ENCODE data around the gene ZC3H18. TPM values are rescaled to one million over a fixed set of nuclear protein-coding genes. Genes with fewer than 3 reads are reported as not detected.
A peak's percentile ranks its signal among the peaks of the same experiment; 100 is the strongest.

ZC3H18 gene
- total and polyA plus RNA-seq, 2 experiments from 2014 or later = 16.8 to 37.1 TPM

DNA sequence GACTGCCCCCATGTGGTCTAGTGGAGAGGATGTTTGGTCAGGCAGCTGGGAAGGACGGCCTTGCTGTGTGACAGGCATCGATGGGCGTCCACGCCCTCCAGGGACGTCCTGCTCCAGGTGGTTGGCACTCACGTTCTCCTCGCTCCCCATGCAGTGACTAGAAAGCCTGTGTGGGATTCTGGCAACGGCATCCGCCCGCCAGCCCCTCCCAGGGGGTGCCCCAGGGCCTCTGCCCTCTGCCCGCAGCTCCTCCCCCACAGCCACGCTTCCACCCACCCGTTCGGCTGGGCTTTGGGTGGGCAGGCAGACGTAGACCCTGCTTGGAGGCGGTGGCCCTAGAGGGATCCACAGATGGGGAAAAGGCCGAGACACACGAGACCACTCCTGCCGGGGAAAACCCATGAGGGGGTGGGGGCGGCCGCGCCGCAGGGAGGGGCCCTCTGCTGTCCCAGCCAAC is 63.5 kb downstream of the ZC3H18 start:
- Histone ChIP-seq H3K9me2 (replicated peaks; ENCODE audit: insufficient read depth) (no peaks in the 10 kb centered on the region), H3K27me3 (peaks cover 5% of the 10 kb centered on the region), H3K9me3 (ENCODE audit: low read depth) (no peaks in the 10 kb centered on the region), H3K36me3 (replicated peaks; ENCODE audit: insufficient read depth, low read depth) (no peaks in the 10 kb centered on the region), H3K4me2 (peak overlapping the region; percentile 97), H3K4me3 (no peak overlapping the region), H4K20me1 (ENCODE audit: insufficient read depth, poor library complexity, severe bottlenecking) (peaks cover 5% of the 10 kb centered on the region), H3K27ac (no peak overlapping the region), H3K4me1 (ENCODE audit: insufficient read depth) (peaks cover 9% of the 10 kb centered on the region), H3K79me2 (no peaks in the 10 kb centered on the region), H2AFZ (no peak overlapping the region)
- DNase-seq (ENCODE audit: low spot score) = peak; percentile 69
- WGBS (ENCODE audit: low lambda C conversion rate, missing lambda C conversion rate) = 50% methylated on average over 18 of the region's 23 CpGs
- no peak for TF ChIP-seq EZH2phosphoT487 (IDR thresholded peaks at IDR 0.05; ENCODE audit: low read depth, severe bottlenecking, unreplicated experiment)
- TF ChIP-seq, protein P1, sequence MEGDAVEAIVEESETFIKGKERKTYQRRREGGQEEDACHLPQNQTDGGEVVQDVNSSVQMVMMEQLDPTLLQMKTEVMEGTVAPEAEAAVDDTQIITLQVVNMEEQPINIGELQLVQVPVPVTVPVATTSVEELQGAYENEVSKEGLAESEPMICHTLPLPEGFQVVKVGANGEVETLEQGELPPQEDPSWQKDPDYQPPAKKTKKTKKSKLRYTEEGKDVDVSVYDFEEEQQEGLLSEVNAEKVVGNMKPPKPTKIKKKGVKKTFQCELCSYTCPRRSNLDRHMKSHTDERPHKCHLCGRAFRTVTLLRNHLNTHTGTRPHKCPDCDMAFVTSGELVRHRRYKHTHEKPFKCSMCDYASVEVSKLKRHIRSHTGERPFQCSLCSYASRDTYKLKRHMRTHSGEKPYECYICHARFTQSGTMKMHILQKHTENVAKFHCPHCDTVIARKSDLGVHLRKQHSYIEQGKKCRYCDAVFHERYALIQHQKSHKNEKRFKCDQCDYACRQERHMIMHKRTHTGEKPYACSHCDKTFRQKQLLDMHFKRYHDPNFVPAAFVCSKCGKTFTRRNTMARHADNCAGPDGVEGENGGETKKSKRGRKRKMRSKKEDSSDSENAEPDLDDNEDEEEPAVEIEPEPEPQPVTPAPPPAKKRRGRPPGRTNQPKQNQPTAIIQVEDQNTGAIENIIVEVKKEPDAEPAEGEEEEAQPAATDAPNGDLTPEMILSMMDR (IDR thresholded peaks at IDR 0.05; ENCODE audit: poor library complexity) = peak; percentile 35

DNA sequence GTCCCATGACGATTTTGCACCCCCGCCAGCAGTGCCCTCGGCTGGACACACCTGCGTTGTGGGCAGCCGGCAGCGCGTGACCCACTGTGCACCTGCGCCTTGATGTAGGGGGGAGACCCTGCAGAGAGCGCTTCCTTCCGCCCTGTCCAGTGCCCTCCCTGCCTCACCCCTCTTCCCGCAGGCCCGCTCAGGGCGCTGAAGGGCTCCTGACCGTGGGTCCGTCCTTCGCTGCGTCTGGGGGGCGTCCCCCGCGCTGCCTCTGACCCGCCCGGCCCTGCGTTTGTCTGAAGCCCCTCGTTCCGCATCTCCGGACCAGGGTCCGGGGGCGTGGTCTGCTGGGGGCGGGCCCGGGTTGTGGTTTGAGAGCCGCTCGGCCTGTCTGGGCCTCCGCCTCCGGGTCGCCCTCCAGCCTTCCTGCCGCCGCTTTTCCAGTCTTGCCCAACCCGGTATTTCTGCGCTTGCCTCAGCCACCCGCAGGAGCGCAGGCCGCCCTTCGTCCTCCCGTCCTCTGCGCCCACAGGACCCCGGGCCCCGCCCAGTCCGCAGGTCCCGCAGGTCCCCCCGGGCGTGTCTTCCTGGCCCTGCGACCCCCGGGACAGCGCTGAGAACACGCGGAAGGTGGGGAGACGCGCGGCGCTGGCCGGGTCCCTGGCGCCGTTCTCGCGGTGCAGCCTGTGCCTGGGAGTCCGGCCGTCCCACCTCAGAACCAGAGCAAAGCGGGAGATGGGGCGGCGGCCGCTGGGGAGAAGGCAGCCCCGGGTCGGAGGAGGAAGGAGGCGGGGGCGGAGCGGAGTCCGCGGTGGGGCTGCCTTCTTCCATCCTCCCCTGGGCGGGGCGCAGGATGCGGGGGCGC is 64.2 kb downstream of the ZC3H18 start:
- Histone ChIP-seq H3K9me3 (ENCODE audit: low read depth) (no peaks in the 10 kb centered on the region), H3K27ac (no peak overlapping the region), H3K36me3 (replicated peaks; ENCODE audit: insufficient read depth, low read depth) (no peaks in the 10 kb centered on the region), H4K20me1 (ENCODE audit: insufficient read depth, poor library complexity, severe bottlenecking) (peaks cover 5% of the 10 kb centered on the region), H3K4me1 (ENCODE audit: insufficient read depth) (peaks cover 9% of the 10 kb centered on the region), H2AFZ (no peak overlapping the region), H3K4me2 (peak overlapping the region; percentile 97), H3K79me2 (no peaks in the 10 kb centered on the region), H3K4me3 (no peak overlapping the region), H3K9me2 (replicated peaks; ENCODE audit: insufficient read depth) (no peaks in the 10 kb centered on the region), H3K27me3 (peaks cover 9% of the 10 kb centered on the region)
- TF ChIP-seq EZH2 (IDR thresholded peaks at IDR 0.05; ENCODE audit: borderline replicate concordance) (no peak), EZH2phosphoT487 (IDR thresholded peaks at IDR 0.05; ENCODE audit: low read depth, severe bottlenecking, unreplicated experiment) (no peak)
- TF ChIP-seq, protein P1 (IDR thresholded peaks at IDR 0.05; ENCODE audit: poor library complexity) = no peak
- WGBS (ENCODE audit: low lambda C conversion rate, missing lambda C conversion rate) = 8% methylated on average over 32 of the region's 82 CpGs
- peak; percentile 75 for DNase-seq (ENCODE audit: low spot score)

DNA sequence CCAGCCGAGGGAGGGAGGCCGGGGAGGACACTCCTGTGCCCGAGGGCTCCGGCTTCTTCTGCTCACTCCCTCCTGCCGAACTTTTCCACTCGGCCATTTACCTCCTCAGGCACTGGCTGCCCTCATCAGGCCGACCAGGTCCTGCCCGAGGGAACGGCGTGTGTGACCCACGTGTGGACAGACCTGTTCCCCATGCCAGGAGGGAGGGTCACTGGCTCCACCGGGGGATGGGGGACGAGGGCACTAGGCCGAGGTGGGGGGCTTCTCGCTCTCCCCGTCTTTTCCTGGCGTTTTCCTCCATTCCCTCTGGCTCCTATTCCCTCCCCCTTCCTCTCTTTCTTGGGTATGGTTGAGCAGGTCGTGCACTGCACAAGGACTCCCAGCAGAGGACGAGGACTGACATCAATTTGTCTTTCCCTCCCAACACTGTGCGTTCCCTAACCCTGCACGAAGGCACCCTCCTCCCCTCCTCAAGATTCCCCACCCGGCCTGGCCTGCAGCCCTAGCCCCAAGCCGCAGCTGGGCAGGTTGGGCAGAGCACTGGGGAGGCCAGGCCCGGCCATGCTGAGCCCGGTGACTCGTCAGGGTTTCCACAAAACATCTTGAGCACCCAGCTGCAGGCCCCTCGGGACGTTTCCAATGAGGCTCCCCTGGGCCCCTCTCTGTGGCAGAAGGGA is 64.9 kb downstream of the ZC3H18 start:
- Histone ChIP-seq H3K4me3 (no peak overlapping the region), H3K36me3 (replicated peaks; ENCODE audit: insufficient read depth, low read depth) (no peaks in the 10 kb centered on the region), H3K79me2 (no peaks in the 10 kb centered on the region), H3K9me2 (replicated peaks; ENCODE audit: insufficient read depth) (no peaks in the 10 kb centered on the region), H3K4me2 (peak overlapping the region; percentile 97), H3K27ac (no peak overlapping the region), H3K9me3 (ENCODE audit: low read depth) (no peaks in the 10 kb centered on the region), H2AFZ (no peak overlapping the region), H4K20me1 (ENCODE audit: insufficient read depth, poor library complexity, severe bottlenecking) (peaks cover 5% of the 10 kb centered on the region), H3K27me3 (peaks cover 9% of the 10 kb centered on the region), H3K4me1 (ENCODE audit: insufficient read depth) (peaks cover 9% of the 10 kb centered on the region)
- 44% methylated on average over 20 of the region's 28 CpGs for WGBS (ENCODE audit: low lambda C conversion rate, missing lambda C conversion rate)
- TF ChIP-seq EZH2 (IDR thresholded peaks at IDR 0.05; ENCODE audit: borderline replicate concordance) (no peak), EZH2phosphoT487 (IDR thresholded peaks at IDR 0.05; ENCODE audit: low read depth, severe bottlenecking, unreplicated experiment) (no peak)
- TF ChIP-seq, protein P1 (IDR thresholded peaks at IDR 0.05; ENCODE audit: poor library complexity) = no peak
- DNase-seq (ENCODE audit: low spot score) = no peak
